Stimulated activated CD4-positive, alpha-beta T cell treated with anti-CD3 and anti-CD28 coated beads, Interleukin-1b, Interleukin-23, amount 100 ng/mL, for 4 hours (primary cell): ENCODE data around the gene PRKD2.
A peak's percentile ranks its signal among the peaks of the same experiment; 100 is the strongest.

Experiments
- DNase-seq, 2 donors: peaks; one replicate each; pipeline ENCODE4 v3.0.0-alpha.2; 2020; ENCODE audit warnings: low read depth in 2 of 2

Gene PRKD2

DNA sequence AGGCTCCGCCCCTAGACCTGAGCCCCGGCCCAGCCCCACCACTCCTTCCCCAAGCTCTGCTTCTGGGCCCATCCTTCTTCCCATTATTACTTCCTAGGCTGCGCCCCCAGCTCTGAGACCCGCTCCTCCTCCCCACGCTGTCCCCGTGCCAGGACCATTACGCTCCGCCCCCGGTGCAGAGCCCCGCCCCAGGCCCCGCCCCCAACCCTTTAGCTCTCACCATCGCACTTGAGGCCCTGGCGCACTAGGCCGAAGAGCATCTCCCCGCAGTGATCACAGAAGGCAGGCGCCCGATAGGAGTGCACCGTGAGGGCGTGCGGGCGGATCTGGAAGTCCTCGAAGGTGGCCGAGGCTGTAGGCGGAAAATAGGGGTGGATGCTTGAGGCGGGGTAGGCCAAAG, 6.2 kb downstream of the PRKD2 start:
- DNase-seq: no peak

DNA sequence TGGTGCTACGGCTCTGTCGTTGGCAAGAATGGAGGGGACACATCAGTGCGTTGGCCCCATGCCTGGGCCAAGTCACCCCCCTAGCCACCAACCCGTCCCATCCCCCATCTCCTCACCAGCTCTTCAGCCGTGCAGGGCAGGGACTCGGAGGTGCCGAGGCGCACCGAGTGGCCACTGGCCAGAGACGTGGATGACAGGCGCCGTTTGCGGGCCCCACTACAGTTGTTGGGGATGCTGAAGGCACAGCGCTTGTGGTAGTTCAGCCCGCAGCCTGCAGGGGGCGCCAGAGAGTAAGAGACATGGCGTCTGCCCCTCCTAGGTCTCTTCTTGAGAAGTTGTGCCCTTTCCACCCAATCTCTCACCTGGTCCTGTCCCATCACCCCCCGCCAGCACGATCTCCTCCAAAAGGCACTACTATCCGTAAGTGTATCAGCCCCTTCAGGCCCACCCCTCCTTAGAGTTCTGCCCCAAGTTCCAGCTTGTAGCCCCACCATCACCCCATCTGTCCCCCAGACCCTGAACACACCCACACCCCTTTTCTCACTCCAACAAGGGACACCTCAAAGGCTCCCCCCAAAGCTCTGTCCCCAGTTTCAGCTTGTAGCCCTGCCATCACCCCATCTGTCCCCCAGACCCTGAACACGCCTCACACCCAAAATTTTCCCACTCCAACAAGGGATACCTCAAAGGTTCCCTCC, 12.4 kb downstream of the PRKD2 start:
- DNase-seq: peak; percentile 91 to 92

DNA sequence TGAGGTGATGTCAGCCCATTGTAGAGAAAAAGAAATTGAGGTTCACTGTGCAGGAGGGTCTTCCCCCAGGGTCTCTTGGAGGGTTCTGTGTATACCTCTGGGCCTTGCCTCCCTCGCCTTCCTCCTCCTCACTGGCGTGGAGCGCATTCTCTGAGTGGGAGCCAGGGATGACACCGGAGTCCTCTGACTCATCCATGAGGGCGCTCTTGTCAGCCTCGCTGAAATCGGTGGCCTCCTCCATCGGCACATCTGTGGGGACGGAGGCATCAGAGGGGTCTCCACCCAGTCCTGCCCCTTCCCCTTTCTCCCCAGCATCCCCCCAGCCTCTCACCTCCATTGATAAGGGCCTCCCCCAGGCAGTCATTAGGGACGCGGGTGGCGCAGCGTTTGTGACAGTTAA, 16.2 kb downstream of the PRKD2 start:
- DNase-seq: no peak

- no peak for DNase-seq
These were observed 18.3 kb downstream of the PRKD2 start for GRCh38 chr19:46698395-46699321.

GRCh38 chr19:46697204-46697960, 19.5 kb downstream of the PRKD2 start:
- DNase-seq: no peak

DNA sequence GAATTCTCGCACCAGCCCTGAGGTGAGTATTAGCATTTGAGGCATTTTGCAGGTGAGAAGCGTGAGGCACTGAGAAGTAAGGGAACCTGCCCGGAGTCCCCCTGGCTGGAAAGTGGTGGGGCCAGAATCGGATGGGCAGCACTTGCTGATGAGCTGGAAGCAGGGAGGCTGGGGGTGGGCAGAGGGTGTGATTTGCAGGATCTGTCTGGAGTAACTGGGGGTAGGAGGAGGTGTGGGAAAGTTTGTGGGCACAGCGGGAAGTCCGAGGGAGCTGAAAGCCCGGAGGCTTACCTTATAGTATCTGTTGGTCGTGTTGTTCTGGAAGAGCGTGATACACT, 20.1 kb downstream of the PRKD2 start:
- DNase-seq: no peak

- DNase-seq: no peak
These were observed 20.9 kb downstream of the PRKD2 start for GRCh38 chr19:46696052-46696451.

- DNase-seq: no peak
These were observed 23.2 kb downstream of the PRKD2 start for GRCh38 chr19:46693760-46694159.

GRCh38 chr19:46692918-46693722, 23.8 kb downstream of the PRKD2 start:
- DNase-seq: no peak

DNA sequence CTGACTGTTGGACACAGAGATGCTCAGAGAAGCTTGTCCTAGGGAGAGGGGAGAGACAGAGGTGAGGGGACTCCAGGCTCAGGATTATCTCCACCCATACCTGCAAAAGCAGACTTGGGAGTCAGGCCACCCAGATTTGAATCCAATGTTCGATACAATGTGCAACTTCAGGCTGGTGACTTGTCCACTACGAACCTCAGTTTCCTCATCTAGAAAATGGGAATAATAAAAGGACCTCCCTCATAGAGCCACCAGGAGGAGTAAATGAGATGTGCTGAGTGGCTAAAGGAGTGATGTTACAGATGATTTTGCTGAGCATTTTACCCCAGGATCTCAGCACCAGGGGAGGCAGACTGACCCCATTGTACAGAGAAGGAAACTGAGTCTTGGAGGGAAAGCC, 25.0 kb downstream of the PRKD2 start:
- no peak for DNase-seq

DNA sequence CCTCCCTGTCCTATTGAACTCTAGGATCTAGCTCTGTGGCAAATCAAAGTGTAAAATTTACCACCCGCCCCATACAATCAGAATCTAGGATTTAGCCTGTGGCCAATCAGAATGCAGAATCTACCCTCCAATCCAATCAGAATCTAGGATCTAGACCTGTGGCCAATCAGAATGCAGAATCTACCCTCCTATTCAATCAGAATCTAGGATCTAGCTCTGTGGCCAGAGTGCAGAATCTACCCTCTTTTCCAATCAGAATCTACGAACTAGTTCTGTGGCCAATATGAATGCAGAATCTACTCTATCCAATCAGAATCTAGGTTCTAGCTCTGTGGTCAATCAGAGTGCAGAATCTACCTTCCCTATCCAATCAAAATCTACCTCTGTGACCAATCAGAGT, 25.8 kb downstream of the PRKD2 start:
- DNase-seq: no peak

GRCh38 chr19:46689358-46689757, 27.6 kb downstream of the PRKD2 start:
- no peak for DNase-seq

DNA sequence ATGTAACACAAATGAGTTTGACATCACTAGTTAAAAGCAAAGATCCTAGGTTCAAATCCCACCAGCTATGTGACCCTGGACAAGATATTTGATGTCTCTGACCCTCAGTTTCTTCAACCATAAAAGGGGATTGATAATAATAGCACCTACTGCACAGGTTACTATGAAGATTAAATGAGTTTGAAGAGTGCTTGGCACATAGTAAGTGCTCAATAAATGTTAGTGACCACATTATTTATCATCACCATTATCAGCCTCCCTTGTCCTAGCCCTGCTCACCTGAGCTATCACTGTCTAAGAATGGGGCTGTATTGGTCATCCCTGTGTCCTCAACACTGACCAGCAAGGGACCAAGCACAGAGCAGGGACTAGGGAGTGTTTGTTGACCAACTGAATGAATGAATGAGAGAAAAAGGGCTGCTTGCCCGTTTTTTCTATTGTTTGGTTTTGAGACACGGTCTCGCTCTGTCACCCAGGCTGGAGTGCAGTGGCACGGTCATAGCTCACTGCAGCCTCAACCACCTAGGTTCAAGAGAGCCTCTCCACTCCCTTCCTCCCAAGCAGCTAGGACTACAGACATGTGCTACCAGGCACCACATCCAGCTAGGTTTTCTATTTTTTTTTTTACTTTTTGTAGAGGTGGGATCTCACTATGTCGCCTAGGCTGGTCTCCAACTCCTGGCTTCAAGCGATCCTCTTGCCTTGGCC, 29.3 kb downstream of the PRKD2 start:
- no peak for DNase-seq

GRCh38 chr19:46685189-46685588, 31.7 kb downstream of the PRKD2 start:
- DNase-seq: no peak

GRCh38 chr19:46678110-46678732, 38.7 kb downstream of the PRKD2 start:
- peak in 1 of 2 donors; percentile 40 for DNase-seq

- DNase-seq: no peak
These were observed 42.3 kb downstream of the PRKD2 start for GRCh38 chr19:46674416-46675178.

DNA sequence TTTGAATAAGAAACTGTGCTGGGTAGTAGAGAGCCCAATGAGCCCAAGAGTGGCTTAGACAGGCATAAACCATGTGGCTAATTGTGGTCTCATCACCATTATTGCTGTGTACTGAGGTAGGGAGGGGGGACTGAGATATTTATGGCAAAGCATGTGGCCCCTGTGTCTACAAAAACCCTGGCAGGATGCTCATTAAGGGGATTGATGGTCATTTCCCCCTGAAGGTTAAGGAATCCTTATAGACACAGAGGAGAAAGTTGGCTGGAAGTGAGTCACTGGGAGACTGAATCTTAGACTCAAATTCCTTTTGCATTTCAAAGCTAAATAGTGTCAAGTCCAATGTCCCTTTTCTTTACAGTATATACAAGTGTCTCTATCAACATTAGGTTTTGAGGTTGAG, 46.1 kb downstream of the PRKD2 start:
- no peak for DNase-seq

GRCh38 chr19:46668662-46669061, 48.3 kb downstream of the PRKD2 start:
- no peak for DNase-seq

DNA sequence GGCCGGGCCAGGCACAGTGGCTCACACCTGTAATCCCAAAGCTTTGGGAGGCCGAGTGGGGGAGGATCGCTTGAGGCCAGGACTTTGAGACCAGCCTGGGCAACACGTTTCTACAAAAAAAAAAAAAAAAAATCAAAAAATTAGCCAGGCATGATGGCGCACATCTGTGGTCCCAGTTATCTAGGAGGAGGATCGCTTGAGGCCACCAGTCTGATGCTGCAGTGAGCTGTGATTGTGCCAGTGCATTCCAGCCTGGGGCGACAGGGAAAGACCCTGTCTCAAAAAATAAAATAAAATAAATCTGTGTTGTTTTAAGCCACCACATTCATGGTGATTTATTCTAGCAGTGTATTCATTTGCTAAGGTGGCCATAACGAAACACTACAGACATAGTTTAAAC, 51.8 kb downstream of the PRKD2 start:
- DNase-seq: no peak
